GM18508 (cell line): ENCODE measurements around the gene CNTN6.

Experiments used
- ATAC-seq: cut with Tn5 transposase; IDR thresholded peaks from one replicate; pipeline ENCODE4 v1.9.1; 2021; ENCODE audit warnings: moderate number of reproducible peaks; ENCODE audit not compliant: insufficient read depth, unreplicated experiment

Gene CNTN6

DNA sequence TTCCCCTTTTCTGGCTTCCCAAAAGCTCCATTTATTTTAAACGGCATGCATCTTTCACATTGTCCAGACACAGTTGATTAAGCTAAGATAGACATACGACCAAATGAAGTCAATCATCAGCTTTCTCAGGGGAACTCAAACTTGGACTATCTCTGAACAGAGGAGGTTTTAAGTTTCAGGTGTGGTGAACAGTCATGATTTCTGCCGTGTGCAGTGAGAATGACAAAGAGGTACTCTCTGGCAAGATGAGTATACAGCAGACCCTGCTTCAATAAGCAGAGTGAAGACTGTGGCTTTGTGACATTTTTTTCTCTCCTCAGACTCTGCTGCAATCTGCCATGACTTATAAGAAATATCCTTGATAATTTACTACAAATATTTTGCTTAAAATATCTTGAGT is 307.7 kb downstream of the CNTN6 start:
- ATAC-seq: no peak

DNA sequence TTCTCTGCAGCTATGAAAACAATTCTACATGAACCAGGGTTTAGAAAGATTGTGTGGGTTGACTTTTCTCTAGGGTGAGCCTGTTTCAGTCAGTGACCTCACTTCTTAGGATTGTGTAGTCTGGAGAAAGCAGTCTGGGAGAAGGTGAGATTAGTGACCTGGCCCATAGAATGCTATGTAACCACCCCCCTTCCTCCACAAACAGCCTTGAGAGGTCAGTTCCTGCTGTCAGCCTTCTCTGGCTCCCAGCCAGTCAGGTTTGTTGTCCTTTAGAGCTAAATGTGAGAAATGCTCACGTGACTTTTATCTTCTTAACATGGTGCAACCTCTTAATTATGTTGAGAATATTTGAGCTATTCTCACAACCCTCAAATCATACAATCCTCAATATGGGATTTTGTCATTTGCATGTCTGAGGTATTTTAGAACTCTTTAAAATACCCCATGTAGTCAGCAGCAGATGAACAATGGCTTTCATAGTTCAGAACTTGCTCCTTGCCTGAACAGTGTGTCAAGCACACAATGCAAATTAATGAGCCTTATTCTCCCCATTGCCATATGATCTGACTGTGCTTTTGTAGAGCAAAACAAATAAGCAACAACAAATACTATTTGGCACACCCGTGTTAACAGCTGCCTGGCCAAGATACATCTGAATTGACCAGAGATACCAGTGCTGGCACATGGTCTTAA is 311.6 kb downstream of the CNTN6 start:
- no peak for ATAC-seq

DNA sequence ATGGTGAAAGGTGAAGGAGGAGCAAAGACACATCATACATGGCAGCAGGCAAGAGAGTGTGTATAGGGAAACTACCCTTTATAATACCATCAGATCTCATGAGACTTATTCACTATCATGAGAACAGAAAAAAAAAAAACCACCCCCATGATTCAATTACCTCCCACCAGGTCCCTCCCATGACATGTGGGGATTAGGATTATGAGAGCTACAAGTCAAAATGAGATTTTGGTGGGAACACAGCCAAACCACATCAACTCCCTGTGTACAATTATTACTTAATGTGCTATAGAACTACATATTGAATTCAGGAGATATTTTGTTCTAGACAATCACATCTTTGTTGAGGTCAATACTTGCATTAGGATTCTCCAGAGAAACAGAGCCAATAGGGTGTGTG is 313.4 kb downstream of the CNTN6 start:
- no peak for ATAC-seq

DNA sequence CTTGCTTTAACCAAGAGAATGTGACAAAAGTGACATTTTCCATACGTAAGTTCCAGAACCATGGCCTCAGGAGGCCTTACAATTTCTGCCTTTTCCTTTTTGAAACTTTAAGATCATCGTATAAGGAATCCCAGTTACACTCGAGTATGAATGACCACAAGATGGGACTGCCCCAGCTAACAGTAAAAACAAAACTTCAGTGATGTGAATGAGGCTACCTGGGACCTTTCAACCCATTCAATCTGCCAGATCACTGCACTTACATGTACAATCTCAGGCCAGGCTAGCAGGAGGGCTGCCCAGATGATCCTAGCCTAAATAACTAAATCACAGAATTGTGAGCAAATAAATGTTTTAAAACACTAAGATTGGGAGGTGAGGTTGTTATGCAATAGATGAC is 328.8 kb downstream of the CNTN6 start:
- no peak for ATAC-seq

DNA sequence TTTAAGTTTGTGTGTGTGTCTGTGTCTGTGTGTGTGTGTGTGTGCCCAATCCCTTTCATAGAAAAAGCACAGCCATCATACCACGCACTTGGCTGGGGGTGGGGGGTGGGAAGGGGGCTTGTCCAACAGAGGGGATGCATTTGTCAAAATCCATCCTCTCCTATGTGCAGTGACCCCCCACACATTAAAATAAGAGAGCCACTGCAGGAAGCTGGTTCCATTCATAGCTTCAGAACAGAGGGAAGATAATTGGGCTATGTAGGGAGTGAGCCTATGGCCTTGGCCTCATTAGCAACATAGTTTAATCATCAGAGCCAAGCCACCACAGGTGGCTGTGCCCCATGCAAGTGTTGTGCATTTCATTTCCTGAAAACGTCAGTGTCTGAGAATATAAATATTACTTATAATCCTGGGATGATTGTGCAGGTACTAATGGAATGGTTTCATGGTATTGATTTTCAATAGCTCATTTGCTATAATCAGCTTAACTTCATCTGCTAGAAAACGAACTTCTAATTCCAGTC is 330.8 kb downstream of the CNTN6 start:
- no peak for ATAC-seq

DNA sequence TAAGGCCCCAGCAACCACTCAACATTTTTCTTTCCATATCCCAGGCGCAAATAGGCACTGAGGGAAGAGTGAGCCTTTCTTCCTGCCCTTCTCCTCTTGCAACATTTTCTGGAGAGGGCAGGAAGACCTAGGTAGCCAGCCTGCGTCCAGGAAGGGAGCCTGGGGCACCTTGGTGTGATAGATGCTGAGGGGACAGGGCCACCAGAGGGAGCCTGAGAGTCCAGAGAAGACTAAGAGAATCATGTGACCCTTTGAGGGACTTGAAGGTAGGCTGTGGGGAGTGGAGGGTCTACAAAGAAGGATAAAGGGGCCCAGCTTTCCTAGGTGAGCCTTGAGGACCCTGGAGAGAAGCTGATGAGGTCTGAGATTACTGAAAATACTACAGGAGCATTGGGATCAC is 346.6 kb downstream of the CNTN6 start:
- ATAC-seq: no peak

DNA sequence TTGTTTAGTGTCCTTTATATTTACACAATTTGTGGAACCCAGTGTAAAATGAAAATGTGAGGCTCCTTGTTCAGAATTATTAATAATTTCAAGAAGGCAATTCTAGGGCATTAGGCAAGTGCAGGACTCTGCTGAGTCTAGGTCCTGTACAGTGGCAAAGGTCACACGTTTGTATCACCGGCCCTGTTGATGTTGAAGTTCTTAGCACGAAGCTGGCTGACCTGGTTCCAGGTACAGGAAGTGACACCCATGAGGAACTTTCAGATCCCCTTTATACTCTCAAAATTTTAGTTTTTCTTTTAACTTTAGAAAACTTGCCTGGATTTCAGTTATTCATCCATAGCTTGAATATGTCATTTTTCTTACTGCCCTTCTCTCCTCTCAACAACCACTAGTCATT is 349.4 kb downstream of the CNTN6 start:
- ATAC-seq: no peak

DNA sequence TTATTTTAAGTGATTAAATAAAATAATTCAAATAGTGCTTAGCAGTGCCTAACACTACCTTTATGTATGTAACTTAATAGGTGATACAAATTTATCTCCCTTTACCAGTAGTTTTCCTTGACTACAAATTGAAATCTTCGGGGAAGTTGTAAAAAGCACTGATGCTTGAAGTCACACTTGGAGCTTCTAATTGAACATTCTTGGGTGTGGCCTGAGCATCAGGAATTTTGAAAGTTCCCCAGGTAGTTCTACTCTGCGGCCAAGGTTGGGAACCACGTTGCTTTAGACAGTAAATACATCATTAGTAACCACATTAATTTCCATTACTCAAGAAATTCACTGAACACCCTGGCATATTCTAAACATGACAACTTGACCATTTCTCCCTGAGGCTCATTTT is 351.4 kb downstream of the CNTN6 start:
- ATAC-seq: no peak

DNA sequence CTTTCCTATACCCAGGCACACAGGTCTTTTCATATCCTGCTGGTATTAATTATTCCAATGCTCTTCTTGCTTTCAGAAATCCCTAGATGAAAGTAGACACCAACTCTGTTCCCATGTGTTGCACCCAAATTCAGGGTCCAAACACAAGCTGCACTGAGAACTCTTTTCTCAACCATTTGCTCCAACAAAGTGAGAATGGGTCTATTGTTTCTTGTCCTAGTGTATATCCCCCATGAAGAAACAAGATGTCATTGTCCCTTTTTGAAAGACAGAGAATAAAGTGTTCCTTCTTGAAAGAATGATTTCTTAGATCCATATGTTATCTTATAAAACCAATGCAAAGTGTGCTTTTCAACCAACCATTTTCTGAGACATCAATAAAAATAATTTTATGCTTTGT is 353.7 kb downstream of the CNTN6 start:
- ATAC-seq: no peak

DNA sequence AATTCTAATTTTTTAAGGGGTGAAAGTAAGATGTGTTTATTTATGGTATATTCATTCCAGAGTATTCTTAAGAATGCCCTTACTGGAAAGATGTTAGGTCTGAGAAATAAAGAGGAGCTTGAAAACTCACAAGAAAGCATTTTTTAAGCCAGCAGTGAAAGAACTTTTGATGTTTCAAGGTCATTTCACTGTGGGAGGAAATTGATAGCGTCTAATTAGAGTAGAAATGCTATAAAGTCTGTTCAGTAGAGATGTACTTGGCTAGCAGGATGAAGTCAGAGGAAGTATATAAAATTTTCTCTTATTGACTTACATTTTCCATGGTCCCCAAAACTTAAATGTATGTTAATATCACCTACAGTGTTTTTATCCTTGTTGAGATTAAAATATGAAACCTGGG is 354.6 kb downstream of the CNTN6 start:
- no peak for ATAC-seq

DNA sequence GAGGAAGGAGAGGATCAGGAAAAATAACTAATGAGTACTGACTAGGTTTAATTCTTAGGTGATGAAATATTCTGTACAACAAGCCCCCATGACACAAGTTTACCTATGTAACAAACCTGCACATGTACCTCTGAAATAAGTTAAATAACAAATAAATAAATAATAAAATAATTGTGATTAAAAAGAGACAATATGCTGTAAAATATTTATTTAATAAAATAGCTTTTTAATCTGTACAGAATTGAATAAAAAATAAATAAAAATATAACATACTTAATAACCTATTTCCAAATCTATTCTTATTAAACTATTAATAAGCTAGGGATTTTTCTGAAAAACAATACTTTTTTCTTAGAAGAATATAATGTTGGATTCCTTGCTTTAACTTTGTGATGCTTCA is 355.6 kb downstream of the CNTN6 start:
- no peak for ATAC-seq
